NCI-H460 (cell line): ENCODE data around the gene HOXB7. TPM values are rescaled to one million over a fixed set of nuclear protein-coding genes. Genes with fewer than 3 reads are reported as not detected.

Source experiments
- DNase-seq: peaks from one replicate; pipeline ENCODE4 v3.0.0-alpha.2; 2016; ENCODE audit warnings: low read depth; ENCODE audit errors: extremely low read depth
- total RNA-seq: library from RNA; depleted of rRNA; stranded (reverse); fragments of >200 nt; shearing (Covaris generic); gene quantifications from 2 replicates; pipeline ENCODE4 v1.2.3, GENCODE V29; 2014

Gene HOXB7
- total RNA-seq, 1 experiment from 2014 or later, result 13.0 TPM

DNA sequence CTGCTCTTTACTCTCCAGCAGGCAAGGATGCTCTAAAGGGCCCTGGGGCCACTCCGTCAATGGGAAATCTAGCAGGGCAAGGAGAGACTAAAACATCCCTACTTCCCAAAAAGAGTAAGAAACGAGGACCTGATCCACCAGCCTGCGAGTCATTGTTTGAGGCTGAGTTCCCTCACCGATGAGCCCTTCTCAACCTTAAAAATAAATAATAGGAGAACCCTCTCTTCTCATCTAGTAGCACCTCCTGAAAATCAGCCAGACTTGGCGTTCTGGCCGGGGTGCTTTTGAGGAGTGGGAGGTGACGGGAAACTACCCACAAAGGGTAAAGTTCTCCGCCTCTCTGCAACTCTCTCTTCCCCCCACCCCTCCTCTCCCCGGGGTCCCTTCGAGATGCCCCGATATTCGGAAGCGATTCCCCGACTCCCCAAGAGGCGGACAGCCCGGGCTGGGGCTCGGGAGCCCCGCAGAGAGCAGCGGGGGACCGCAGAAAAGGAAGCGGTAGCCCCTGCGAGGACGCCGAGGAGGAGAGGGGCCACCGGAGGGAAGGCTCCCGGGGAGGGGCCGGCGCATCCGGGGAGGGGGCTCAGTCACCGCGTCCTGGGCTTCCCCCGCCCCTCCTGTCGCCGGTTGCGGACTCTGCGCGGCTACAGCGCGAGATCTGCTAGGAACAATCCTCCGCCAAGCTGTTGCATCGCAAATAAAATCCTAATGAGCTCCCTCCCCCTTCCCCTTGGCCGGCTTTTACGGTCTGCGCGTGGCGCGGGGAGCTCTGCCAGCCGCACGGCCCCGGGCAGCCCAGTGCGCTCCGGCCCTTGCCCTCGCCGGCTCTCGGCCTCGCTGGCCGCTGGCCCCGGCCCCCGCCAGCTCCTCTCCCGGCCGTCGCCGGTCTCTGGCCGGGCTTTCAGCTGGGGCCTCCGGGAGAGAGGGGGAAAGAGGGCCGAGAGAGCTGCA is 14.0 kb upstream of the HOXB7 start:
- no peak for DNase-seq

DNA sequence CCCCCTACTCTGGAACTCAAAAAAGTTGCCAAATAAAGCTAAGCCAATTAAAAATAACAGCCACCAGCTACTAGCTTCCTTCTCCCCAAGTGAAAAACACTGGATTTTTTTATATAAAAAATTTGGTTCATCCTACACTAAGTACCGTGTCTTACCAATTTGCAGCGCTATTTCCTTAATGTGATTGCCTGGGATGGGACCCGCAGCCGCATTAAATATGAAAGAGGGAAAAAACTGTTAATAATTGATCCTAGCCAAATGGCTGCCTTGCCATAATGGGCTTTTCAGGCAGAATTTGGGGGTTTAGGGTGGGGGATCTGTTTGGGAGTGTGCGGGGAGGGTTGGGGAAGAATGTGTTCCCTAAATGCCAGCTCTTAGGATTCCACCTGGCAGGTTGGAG is 13.3 kb upstream of the HOXB7 start:
- no peak for DNase-seq

- DNase-seq, result no peak
Observed at GRCh38 chr17:48623583-48623982, 12.8 kb upstream of the HOXB7 start.

- DNase-seq, result no peak
Observed at GRCh38 chr17:48622857-48623256, 12.0 kb upstream of the HOXB7 start.

GRCh38 chr17:48621410-48622392 is 10.9 kb upstream of the HOXB7 start:
- no peak for DNase-seq

DNA sequence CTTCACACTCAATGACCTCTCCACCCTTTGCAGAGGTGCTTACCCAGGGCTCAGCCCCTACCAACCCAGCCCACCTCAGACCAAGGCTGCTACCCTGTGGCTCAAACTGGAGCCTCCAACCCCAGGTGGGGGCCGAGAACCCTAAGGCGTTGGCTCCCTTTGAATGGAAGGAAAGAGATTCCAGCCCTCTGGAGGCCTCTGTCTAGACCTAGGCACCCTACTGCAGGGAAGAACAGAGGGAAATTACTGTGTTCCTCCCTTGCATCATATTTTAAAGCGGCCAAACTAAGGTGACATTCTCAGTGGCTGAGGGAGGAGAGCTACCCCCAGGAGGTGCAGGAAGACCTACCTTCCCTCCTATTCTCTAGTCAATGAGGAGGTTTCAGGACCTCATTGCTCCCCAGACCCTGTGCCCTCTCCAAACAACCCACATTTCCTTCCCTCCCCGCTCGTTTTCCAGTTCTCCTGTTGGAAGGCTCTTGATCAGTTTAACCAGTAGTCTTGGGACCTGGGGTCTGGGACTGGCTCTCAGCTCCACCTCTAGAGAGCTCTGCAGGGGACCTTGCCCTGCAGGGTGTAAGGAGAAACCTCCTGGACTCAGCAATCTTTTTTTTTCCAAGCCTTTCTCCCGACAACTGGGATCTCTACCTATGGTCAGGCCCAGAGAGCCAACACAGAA is 9.8 kb upstream of the HOXB7 start:
- DNase-seq, result no peak

DNA sequence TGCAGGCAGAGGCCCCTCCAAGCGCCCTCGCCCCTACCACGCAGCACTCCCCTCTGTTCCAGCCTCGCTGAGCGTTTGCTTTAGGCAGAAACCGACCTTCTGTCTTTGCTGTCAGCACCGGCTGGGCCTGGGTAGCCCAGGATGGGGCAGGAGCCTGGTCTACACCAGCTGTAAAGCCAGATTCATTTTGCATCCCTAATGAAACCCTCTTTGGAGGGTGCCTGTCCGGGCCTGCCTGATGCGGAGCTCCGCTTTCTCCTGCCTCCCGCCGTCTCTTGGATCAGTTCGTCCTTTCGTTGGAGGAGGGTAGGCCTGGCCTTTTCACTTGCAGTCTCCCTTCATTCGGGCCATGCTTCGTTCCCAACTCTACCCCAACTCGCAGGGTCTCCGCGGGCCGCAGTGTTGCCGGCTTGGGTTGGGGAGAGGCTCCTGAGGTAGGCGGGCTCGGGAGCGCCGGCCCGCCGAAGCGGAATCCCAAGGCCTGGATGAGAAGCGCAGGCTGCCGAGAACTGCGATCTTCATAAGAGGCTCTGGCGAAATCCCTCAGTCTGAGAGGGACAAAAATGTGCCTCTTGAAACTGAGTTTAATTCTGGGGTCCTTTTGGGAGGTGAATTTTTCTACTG is 9.1 kb upstream of the HOXB7 start:
- no peak for DNase-seq

DNA sequence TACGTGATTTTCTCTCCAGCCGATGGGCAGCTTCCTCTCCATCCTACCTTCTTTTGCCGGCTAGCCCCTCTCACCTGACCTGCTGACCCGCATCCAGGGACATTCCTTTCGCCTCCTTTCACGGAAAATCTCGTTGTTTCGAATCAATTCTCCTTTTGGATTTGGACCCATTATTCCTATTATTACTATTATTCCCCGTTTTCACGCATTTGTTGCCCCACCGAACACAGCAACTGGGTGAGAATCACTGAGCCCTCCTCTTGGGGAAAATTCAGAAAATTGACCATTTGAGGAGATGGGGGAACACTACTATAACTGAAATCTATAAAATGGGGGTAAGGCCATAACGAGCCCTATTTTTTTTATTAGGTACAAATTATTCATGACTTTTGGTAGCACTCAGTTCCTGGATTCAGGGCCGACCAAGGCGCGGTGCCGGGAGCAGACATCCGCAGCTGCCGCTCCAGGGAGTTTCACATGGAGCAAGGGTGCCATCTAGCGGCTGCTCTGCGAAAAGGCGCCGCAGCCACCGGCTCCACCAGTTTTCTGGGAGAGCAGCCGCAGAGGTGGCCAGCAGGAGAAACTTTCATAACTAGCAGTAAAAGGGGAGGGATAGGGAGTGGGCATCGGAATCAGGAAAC is 7.6 kb upstream of the HOXB7 start:
- peak; percentile 79 for DNase-seq

DNA sequence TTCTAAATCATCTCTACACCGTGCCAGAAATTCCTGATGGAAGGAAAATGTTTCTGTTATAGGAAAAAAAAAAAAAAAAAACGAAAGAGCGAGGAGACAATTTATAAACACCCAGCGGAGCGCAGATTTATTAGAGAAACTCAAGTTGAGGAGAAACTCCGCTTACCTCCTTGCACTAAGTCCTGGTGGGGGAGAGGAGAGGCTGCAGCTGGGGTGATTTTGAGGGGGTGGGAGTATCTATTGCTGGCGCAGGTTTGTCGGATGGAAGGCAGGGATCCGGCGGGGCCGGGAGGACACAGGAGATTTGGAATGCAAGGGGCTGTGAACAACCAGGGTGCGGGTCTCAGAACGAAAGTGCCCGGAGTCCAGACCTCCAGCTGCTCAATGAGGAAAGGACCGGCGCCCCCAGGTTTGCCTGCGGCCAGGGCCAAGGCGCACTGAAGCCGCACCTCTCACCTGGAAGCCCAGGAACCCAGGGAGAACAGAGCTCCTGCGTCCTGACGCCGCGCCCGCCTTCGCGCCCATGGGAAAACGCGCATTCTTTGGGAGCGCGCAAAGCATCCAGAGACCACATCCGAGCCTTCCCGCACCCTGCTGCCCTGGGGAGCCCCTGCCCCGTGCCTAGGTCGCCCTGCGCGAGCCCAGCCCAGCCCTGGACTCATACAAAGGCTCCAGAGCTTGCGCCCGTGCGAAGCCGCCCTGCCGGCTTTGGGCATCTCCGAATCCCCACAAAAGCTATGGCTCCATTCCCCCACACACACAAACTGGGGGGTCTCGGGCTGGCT is 6.8 kb upstream of the HOXB7 start:
- DNase-seq, result no peak

GRCh38 chr17:48616717-48617470 is 6.1 kb upstream of the HOXB7 start:
- DNase-seq, result no peak

DNA sequence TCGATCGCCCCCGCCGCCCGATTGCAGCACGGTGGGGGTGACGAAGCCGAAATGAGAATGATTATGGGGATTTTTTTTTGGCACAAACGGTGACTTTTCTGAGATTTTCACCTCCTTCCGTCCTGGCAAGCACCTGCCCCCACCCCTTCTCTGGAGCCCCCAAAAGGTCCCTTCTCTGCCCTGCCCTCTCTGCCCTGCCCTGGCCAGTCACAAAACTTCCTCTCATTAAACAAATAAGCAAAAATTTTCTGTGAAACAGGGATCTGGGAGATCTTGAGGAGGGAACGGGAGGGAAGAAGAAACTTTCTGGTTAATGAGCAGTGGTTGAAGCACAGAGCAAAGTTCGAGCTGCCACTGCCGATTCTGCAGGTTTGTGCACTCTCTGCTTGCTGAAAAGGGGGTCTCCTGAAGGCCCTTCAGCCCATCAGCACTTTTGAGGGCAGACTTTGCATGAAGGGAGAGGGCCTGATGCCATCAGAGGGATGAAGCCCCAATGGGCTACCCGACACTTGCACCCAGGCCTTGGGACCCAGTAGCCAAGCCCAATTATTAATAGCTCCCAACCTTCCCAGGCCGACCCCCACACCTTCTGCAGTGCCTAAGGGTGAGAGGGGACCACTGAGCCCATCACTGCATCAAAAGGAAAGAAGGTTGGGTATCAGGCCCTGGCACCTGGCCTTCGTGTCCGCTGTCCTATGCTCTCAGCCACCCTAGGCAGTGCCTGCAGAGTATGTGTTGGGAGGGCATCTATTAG is 5.3 kb upstream of the HOXB7 start:
- no peak for DNase-seq

GRCh38 chr17:48615047-48615962 is 4.5 kb upstream of the HOXB7 start, which contains the start of gene HOXB8:
HOXB8 (minus strand) TSS chr17:48615292; CDS start chr17:48614704, 588 bp downstream.
- no peak for DNase-seq

DNA sequence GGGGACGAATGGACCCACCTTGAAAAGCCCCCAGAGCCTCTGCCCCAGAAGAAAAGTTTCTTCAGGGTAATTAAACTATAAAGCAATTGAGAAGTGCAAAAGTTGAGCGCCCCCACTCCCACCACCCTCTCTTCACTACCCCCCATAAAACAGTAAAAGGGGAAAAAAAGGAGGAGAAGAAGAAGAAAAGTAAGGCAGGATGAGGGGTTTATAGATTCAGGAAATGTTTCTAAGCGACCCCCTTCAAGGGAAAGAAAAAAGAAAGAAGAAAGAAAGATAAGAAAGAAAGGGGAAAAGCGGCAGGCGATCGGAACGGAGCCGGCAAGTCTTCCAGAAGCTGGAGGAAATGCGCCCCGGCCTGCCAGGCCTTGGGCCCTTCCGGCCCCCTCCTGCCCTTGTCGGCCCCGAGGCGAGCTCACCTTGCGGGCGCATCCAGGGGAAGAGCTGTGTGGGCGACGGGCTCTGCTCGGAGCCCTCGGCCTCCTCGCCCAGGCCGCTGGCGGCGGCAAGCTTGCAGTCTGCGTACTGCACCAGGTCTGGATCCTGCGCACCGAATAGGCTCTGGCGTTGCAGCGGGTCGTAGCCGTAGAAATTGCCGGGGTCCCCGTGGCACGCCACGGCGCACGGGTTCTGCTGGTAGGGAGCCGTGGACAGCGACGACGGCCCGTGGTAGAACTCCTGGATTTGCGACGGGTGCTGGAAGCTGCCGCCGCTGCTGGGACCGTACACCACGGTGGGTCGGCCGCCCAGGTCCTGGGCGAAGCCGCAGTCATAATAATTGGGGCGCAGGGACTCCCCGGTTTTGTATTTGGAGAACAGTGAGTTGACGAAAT is 3.3 kb upstream of the HOXB7 start:
- no peak for DNase-seq

DNA sequence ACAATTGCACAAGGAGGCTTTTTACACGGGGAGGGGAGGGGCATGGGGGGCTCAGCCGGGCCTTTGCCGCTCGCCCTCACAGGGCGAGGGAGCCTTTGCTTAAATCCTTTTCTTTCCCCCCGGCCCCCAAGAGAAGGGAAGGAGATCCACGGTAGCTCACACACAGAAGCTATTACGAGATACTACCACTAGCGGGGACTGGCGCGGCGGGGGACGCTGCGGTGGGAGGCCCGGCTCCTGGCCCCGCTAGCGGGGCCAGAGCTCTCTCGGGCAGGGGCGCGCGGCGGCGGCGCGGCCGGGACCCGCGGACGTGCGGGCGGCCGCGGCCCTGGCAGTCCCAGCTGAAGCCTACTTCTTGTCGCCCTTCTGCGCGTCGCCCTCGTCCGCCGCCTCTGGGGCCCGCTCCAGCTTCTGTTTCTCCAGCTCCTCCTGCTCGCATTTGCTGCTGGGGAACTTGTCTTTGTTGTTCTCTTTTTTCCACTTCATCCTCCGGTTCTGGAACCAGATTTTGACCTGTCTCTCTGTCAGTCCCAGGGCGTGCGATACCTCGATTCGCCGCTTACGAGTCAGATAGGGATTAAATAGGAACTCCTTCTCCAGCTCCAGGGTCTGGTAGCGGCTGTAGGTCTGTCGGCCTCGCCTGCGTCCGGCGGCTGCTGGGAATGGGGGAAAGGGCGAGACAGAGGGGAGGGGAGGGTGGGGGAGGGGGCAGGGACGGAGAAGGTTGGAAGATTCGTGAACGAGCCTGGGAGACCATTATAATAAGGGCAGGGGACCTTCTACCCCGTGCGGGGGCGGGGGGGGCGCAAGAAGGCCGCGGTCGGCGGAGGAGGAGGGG is 2.3 kb upstream of the HOXB7 start:
- DNase-seq, result no peak

GRCh38 chr17:48612456-48612853 is 1.6 kb upstream of the HOXB7 start:
- DNase-seq, result no peak
